LNCaP clone FGC (cell line): ENCODE measurements around the gene PEX12.

Experiments used
- DNase-seq: peaks from one replicate; pipeline ENCODE4 v3.0.0-alpha.2; 2011; ENCODE audit warnings: low read depth
- H3K4me3 ChIP-seq: 2 replicates; pipeline ENCODE4 v1.5.1; 2011; ENCODE audit warnings: mild to moderate bottlenecking, low read depth, low read length, control low read depth
- TF ChIP-seq, protein P1 (sequence below): IDR thresholded peaks from 2 replicates; pipeline ENCODE4 v1.5.1; 2012; ENCODE audit warnings: mild to moderate bottlenecking; ENCODE audit not compliant: control insufficient read depth, insufficient read depth; ENCODE audit errors: extremely low read depth

PEX12 gene

DNA sequence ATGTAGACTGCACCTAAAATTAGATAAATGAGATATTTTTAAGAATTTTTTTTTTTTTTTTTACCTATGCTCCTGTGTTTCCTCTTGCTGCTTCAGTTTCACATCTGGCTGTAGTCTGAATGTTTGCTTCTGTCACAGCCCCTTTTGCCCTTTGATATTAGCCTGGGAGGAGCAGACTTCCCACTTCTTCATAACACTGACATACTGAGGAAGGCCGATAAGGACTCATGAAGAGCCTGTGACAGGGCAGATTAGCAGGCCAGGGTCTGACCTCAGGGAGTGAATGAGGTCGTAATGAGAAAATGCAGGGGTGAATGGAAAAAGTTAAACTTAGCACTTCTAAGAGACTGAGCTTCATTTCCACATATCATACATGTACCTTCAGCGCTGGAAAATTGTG lies 17.7 kb downstream of the PEX12 start, which contains the start of gene SLFN14:
Gene SLFN14 (minus strand): TSS at position 117 of the 400 bp plus-strand sequence. CDS start 2,757 bp downstream, outside the sequence.
- TF ChIP-seq, protein P1, sequence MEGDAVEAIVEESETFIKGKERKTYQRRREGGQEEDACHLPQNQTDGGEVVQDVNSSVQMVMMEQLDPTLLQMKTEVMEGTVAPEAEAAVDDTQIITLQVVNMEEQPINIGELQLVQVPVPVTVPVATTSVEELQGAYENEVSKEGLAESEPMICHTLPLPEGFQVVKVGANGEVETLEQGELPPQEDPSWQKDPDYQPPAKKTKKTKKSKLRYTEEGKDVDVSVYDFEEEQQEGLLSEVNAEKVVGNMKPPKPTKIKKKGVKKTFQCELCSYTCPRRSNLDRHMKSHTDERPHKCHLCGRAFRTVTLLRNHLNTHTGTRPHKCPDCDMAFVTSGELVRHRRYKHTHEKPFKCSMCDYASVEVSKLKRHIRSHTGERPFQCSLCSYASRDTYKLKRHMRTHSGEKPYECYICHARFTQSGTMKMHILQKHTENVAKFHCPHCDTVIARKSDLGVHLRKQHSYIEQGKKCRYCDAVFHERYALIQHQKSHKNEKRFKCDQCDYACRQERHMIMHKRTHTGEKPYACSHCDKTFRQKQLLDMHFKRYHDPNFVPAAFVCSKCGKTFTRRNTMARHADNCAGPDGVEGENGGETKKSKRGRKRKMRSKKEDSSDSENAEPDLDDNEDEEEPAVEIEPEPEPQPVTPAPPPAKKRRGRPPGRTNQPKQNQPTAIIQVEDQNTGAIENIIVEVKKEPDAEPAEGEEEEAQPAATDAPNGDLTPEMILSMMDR = no peak
- H3K4me3 ChIP-seq = no peak within 1 kb of the TSS
- no peak for DNase-seq

DNA sequence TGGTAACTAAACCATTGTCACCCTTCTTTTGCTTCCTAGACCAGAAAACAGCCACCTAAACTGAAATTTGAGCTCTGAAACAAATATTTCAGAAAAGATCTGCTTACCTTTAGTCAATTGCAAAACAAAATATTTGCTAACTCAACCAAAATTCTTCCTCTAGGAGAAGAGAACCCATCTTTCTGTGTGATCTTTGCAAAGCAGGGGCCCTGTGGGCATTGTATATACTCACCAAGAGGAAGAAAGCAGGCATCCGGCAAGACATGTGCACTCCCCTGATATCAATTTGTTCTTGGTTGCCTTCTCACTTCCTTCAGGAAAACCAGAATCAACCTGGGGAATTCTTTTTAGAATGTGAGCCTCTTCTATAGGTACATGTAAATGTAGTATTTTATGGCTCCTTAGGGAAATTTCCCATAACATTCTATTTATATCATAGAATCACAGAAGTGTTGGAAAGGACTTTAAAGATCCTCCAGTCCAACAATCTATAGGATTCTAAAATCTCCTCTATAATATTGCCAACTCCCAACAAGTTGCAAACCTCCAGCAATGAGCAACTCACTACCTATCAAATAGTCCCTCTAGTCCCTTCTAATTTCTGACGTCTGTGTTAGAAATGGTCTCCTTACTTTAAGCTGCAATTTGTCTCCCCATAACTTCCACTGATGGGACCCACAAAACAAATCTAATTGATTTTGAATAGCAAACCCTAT lies 18.7 kb downstream of the PEX12 start:
- H3K4me3 ChIP-seq = no peak overlapping the region
- TF ChIP-seq, protein P1 = no peak
- DNase-seq = no peak

DNA sequence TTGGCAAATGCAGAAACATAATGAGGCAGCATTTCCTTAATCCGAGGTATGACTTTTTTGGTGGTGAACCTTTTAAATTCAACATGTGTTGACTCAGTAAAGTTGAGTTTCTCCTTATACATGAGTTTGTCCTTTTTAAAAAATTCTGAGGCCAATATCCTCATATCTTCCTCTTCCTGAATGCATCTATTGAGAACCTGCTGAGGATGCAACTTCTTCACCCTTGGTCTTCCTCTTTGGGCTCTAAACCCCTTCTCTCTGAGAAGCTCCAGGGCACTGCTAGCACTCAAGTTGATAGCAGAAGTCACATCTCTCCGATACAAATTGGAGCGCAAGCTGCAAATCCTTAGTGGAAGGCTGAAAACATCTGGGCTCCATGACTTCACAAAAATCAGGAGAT lies 21.0 kb downstream of the PEX12 start:
- H3K4me3 ChIP-seq = no peak overlapping the region
- TF ChIP-seq, protein P1 = no peak
- no peak for DNase-seq

DNA sequence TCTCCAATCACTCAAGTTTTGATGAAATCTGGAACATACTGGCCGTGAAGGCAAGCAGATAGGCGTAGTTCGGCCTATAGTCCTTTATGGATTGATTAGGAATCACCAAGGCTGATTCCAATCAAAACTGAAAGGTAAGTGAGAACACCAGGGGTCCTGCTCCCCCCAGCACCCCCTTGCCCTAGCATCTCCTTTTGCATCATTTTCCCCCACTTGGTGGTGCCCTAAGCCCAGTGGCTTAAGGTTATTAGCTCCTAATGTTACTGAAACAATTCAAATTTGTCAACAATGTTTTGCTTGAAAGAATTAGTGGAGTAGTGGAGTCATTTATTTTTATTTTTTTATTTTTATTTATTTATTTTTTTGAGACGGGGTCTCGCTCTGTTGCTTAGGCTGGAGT lies 22.7 kb downstream of the PEX12 start:
- H3K4me3 ChIP-seq = no peak overlapping the region
- DNase-seq = no peak
- TF ChIP-seq, protein P1 = peak; percentile 37; the same call in 1 of the 2 replicates

DNA sequence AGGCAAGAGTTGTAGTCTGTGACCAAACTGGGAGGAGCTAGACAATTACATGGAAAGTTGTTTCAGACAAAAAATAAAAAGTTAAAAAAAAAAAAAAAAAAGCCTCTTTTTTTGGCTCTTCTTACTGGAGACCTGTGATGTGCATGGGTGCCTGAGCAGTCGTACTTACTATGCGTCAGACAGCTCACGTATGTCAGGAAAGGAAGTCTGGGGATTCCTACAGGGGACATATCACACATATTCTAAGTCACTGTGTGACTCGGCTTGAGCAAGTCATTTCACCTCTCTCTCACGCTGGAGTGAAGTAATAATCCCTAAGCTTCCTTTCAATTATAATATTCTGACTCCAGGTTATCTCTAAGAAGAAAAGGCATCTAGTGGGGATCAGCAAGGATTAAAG lies 23.7 kb downstream of the PEX12 start:
- TF ChIP-seq, protein P1 = no peak
- DNase-seq = no peak

DNA sequence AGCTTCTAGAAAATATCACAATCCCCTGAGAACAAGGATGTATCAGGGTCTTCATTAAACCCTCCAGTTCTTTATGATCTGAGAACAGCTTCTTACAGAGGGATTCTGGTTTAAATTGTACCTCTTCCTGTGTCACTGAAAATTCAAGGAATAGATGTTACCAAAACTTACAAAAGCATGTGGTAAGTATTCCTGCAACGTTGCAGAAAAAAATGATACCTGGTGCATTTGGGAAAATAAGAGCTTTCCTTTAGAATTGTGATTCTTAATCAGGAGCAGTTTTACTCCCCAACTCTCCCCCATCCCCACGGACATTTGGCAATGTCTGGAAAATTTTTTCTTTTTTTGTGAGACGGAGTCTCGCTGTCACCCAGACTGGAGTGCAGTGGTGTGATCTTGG lies 25.1 kb downstream of the PEX12 start:
- TF ChIP-seq, protein P1 = no peak
- no peak overlapping the region for H3K4me3 ChIP-seq
- DNase-seq = no peak

More for the DNA sequence above, 23.7 kb downstream of the PEX12 start:
- no peak overlapping the region for H3K4me3 ChIP-seq

DNA sequence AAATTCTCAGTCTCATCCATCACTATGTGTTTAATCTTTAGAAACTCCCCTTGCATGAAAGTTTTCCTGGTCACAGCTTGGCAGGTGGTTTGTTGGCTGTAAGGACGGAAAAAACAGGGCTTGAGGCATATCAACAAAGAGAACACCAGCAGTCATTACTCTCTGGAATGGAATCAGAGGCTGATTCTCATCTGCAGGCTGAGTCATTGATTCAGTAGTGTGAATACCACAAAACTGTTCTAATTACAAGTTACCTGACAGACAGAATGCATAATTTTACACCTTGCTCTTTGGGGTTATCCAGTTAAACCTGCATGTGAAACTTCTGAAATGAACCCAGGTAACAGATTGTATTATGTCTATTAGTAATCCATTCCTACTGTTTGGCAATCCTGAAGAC lies 29.4 kb downstream of the PEX12 start:
- no peak overlapping the region for H3K4me3 ChIP-seq
- TF ChIP-seq, protein P1 = no peak
- no peak for DNase-seq
